HG02884 (cell line): ENCODE results near the gene XPR1.
"Not testable (repeated sequence)": the region's sequence is repeated elsewhere in the genome, so short reads cannot be mapped to it uniquely, and the experiment has no call there.

Experiments
- ATAC-seq: cut with Tn5 transposase; IDR thresholded peaks from one replicate; pipeline ENCODE4 v1.9.1; 2021; ENCODE audit warnings: mild to moderate bottlenecking, moderate library complexity; ENCODE audit not compliant: unreplicated experiment

XPR1 gene

DNA sequence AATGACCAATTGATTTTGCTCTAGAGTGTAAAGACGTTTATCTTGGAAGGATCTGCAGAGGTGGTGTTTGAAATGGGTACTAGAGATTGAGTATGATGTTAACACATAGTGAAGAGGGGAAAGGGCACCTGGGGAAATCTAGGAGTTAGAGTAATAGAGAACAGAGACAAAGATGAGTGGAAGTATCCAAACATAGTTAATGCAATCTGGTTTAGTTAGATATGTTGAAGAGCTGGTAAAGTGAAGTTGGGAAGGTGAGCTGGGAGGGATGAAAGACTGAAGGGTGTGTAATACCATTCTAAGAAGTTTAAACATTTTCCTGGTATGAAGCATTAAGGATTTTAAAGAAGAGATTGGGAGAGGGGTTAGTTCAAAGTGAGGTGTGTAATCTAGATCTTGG is 11.0 kb downstream of the XPR1 start:
- ATAC-seq = no peak

DNA sequence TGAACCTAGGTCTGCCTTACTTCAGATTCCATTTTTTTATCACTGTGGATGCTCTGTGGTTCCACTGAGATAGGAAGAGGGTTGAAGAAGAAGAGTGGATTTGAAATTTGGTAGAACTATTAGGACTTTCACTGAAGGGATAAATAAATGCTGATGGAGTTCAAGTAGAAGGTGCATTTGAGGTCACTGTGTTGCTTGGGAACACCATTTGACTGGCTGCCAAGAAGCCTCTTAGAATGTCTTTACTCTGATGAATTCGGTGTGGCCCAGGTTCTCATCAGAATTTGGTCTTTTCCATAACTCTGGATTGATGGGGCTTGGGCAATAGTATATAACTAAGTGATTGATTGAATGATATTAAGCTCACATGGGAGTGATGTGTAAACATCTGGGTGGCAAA is 11.9 kb downstream of the XPR1 start:
- no peak for ATAC-seq

- no peak for ATAC-seq
Observed at GRCh38 chr1:180644526-180645192, 12.8 kb downstream of the XPR1 start.

DNA sequence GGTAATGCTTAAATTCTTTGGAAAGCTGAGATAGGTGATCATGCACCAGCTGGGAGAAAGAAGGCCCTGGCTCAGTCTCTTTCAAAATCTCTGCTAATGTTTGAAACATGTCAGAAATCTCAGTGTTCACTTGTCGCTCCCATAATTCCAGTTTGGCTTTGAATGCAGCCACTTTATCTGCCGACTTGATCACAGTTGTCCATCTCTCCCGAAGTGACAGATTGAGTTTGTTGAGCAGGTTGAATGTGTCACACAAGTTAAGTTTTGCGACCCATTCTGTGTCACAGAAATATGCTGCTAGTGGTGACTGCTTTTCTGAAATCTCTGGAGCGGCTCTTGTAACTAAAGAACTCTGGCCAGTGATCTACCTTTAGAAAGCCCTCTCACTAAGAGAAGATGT is 13.4 kb downstream of the XPR1 start:
- not testable (repeated sequence) for ATAC-seq

GRCh38 chr1:180646093-180646492 is 14.3 kb downstream of the XPR1 start:
- ATAC-seq = no peak

DNA sequence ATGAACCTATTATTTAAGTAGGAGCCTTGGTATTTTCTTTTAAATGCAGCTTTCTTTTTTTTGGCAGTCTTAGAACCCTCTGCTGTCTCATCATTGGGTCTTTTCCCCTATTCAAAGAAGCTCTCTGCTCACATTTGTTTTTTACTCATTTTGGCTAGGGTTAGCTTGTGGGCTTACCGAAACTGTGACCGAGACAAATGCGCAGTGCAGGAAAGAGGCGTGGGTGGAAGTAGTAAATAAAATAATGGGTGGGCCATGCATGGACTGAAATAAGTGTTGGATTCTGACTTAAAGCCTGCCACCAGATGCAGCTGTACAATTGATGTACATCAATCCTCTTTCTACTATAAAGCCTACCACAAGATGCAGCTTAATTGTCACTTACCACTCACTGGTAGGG is 14.7 kb downstream of the XPR1 start:
- no peak for ATAC-seq

GRCh38 chr1:180652792-180653191 is 21.0 kb downstream of the XPR1 start:
- no peak for ATAC-seq

GRCh38 chr1:180662709-180663108 is 30.9 kb downstream of the XPR1 start:
- ATAC-seq = no peak

DNA sequence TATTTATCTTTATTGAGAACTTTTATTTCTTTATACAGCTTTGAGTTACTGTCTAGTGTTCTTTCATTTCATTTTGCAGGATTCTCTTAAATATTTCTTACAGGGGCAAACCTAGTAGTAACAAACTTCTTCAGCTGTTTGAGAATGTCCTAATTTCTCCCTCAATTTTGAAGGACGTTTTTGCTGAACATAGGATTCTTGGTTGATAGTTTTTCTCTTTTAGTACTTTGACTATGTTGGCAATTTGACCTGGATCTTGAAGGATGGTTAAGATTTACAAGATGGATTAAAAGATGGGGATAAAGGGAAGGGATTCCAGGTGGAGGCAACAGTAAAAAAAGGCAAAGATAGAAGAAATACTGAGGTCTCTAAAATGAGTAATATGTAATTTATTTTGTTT is 38.9 kb downstream of the XPR1 start:
- no peak for ATAC-seq

DNA sequence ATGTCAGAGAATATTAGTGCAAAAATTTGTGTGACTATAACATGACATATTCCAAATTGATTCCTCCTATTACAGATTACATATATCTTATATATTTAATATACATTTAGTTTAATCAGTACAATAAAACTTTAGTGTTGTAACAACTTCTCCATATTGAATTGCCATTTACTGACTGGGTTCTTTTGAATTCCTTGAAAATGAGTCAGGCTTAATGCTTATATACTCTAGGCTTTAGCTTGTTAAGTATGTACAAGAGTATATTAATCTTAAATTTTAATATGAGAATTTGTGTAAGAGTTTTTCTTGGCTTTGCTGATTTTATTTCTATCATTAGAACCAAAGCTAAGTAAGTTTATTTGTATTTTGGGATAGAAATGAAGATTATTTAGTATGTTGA is 40.3 kb downstream of the XPR1 start:
- no peak for ATAC-seq

- no peak for ATAC-seq
Observed at GRCh38 chr1:180672505-180672904, 40.7 kb downstream of the XPR1 start.

- no peak for ATAC-seq
Observed at GRCh38 chr1:180674603-180675530, 43.0 kb downstream of the XPR1 start.

DNA sequence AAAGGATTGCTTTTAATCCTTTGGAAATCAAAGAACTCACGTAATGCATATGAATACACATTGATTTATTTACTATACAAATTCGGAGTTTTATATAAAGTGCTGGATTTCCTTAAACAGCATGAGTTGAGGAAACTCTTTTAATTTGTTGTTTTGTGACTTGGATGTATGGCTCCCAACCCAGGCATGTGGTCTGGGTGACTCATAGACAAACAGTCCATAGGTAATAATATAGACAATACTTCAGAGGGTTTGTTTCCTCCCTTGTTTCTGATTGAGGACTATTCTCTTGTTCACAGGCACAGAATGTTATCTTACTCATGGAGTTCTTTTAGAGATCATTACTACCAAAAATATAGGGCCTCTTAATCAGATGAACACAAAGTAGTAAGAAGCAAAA is 43.8 kb downstream of the XPR1 start:
- no peak for ATAC-seq

DNA sequence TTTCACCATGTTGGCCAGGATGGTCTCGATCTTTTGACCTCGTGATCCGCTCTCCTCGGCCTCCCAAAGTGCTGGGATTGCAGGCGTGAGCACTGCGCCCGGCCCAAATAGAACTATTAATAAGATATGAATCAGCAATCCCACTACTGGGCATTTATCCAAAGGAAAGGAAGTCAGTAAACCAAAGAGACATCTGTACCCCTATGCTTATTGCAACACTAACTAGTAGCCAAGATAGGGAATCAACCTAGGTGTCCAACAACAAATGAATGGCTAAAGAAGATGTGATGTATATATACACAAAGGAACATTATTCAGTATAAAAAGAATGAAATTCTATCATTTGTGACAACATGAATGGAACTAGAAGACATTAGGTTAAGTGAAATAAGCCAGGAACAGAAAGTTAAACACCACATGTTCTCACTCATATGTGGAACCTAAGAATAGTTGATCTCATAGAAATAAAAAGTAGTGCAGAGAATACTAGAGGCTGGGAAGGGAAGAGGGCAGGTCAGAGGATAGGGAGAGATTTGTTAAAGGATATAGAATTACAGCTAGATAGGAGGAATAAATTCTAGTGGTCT is 48.8 kb downstream of the XPR1 start:
- ATAC-seq = no peak

GRCh38 chr1:180683117-180683516 is 51.3 kb downstream of the XPR1 start:
- ATAC-seq = not testable (repeated sequence)

GRCh38 chr1:180691322-180691913 is 59.6 kb downstream of the XPR1 start:
- no peak for ATAC-seq

DNA sequence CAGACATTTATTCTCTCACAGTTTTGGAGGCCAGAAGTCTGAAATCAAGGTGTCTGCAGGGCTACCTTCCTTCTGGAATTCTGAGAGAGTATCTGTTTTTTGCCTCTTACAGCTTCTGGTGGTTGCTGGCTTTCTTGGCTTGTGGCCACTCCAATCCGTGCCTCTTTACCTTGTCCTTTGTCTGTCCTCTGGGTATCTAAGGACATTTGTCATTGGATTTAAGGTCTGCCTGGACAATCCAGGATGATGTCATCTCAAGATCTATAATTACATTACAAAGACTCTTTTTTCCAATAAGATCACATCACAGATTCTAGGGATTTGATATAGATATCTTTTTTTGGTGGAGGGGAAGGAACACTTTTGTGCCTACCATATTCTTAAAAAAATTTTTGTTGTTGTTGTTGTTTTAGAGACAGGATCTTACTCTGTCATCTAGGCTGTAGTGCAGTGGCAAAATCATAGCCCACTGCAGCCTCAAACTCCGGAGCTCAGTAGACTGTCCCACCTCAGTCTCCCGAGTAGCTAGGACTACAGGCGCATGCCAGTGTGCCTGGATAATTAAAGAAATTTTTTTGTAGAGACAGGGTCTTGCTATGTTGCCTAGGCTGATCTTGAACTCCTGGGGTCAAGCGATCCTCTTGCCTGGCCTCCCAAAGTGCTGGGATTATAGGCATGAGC is 61.9 kb downstream of the XPR1 start:
- ATAC-seq = no peak

DNA sequence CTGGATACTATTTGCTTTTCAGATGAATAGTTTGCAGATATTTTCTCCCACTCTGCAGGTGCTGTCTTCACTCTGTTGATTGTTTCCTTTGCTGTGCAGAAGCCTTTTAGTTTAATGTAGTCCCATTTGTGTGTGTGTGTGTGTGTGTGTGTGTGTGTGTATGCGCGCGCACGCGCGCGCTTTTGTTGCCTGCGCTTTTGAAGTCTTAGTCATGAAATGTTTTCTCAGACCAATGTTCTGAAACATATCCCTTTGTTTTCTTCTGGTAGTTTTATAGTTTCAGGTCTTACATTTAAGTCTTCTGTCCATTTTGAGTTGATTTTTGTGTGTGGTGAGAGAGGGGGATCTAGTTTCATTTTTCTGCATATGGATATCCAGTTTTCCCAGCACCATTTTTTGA is 63.5 kb downstream of the XPR1 start:
- ATAC-seq = no peak

DNA sequence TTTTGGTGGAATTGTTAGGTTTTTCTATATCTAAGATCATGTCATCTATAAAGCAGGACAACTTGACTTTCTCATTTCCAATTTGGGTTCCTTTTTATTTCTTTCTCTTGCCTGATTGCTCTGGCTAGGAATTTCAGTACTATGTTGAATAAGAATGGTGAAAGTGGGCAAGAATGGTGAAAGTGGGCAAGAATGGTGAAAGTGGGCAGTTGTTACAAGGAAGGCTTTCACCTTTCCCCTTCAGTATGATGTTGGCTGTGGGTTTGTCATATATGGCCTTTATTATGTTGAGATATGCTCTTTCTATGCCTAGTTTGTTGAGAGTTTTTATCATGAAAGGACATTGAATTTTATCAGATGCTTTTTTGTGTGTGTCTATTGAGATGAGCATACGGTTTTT is 64.5 kb downstream of the XPR1 start:
- ATAC-seq = no peak

GRCh38 chr1:180698580-180698979 is 66.8 kb downstream of the XPR1 start:
- ATAC-seq = no peak

- not testable (repeated sequence) for ATAC-seq
Observed at GRCh38 chr1:180702376-180702775, 70.6 kb downstream of the XPR1 start.
